Activated naive CD4-positive, alpha-beta T cell (primary cell): Measurements from ENCODE around the gene ELAC2.

Experiments used
- DNase-seq, 4 experiments: peaks; one replicate each; lab custom pipeline; 2025; lab: John Stamatoyannopoulos, UW

ELAC2 gene, protein sequence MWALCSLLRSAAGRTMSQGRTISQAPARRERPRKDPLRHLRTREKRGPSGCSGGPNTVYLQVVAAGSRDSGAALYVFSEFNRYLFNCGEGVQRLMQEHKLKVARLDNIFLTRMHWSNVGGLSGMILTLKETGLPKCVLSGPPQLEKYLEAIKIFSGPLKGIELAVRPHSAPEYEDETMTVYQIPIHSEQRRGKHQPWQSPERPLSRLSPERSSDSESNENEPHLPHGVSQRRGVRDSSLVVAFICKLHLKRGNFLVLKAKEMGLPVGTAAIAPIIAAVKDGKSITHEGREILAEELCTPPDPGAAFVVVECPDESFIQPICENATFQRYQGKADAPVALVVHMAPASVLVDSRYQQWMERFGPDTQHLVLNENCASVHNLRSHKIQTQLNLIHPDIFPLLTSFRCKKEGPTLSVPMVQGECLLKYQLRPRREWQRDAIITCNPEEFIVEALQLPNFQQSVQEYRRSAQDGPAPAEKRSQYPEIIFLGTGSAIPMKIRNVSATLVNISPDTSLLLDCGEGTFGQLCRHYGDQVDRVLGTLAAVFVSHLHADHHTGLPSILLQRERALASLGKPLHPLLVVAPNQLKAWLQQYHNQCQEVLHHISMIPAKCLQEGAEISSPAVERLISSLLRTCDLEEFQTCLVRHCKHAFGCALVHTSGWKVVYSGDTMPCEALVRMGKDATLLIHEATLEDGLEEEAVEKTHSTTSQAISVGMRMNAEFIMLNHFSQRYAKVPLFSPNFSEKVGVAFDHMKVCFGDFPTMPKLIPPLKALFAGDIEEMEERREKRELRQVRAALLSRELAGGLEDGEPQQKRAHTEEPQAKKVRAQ

GRCh38 chr17:13017655-13018459 lies at the start of gene ELAC2:
TSS of gene ELAC2 (minus strand) at chr17:13018027. CDS start at chr17:13017947, 80 bp downstream.
- DNase-seq = peak; percentile 85 to 92 (median 90)

DNA sequence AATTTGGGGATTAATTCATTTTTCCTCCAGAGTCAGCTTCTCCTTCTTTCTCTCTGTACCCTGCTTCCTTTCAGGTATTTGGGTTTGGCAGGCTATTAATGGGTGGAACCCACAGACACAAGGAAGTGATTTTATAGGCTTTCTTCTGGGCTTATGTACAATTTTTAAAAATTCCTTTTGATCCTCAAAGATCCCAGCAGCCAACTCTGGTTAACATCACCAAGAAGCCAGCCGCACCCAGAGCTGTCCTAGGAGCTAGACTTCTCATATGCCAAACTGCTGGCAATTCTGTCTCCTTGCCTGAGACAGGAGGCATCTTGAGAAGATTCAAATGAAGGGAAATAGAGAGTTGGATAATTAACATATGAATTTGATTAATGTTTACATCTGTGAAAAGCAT lies 47.2 kb upstream of the ELAC2 start:
- DNase-seq = no peak

DNA sequence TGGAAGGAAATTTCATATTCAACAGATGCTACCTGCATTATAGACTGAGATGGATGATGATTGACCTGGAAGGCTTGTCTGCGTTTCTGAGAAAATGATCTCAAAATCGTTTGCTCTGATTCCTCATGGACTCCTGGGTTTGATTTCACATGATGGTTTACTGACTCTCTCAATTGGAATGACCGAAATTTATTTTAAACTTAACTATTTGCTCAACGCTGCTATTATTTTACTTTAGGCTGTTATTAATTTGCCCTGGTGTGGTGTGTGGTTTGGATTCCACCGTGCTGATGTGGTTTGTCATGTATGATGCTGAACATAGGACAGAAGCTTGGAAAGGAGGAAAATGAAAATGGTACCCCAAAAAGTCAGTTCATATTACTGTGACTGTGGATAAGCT lies 37.3 kb upstream of the ELAC2 start:
- no peak for DNase-seq

- DNase-seq = no peak
Measured at GRCh38 chr17:13054666-13055065, 36.8 kb upstream of the ELAC2 start.

DNA sequence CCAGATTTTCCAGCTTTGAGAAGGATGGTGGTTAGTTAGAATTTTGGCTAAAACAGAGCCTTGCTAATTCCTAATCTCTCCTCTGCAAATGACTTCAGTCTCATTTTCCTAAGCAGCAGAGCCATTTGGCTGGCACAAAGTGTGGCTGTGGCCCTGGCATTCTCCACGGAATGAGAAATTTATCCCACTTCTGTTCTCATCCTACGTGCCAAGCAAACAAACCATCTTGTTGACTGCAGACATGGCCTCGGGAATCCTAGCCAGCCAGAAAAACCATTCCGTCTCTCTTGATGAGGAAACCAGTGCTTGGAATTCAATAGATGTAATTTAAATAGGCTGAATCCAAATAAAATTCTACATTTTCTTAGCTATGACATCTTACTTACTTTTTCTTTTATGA lies 34.1 kb upstream of the ELAC2 start:
- no peak for DNase-seq

DNA sequence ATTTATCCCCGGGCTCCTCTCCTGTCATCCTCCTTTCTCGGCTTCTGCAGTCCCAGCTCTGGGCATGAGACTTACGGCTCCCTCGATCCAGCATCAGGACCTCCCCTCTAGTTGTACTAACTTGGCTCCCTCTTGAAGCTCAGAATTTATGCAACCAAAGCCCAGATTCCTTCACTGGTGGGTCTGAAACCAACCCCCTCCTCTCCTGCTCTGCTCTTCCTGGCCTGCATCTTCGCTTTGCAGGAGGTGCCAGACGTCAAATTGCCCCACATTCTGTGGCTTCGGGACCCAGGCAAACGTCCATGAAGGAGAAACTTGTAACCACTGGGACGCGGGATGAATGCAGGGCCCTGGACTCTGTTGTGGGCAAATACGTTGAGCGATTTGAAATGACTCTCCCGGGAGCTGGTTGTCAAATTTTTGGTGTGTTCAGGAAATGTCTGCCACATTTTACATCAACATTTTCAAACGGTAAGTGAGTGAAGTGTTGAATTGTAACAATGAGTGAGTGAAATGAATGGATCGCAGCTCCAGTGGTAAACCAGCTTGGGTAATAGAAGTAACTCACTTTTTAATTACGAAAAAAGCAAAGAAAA lies 29.3 kb upstream of the ELAC2 start:
- no peak for DNase-seq

- no peak for DNase-seq
Measured at GRCh38 chr17:13046361-13046760, 28.5 kb upstream of the ELAC2 start.

- DNase-seq = no peak
Measured at GRCh38 chr17:13044572-13045065, 26.8 kb upstream of the ELAC2 start.

DNA sequence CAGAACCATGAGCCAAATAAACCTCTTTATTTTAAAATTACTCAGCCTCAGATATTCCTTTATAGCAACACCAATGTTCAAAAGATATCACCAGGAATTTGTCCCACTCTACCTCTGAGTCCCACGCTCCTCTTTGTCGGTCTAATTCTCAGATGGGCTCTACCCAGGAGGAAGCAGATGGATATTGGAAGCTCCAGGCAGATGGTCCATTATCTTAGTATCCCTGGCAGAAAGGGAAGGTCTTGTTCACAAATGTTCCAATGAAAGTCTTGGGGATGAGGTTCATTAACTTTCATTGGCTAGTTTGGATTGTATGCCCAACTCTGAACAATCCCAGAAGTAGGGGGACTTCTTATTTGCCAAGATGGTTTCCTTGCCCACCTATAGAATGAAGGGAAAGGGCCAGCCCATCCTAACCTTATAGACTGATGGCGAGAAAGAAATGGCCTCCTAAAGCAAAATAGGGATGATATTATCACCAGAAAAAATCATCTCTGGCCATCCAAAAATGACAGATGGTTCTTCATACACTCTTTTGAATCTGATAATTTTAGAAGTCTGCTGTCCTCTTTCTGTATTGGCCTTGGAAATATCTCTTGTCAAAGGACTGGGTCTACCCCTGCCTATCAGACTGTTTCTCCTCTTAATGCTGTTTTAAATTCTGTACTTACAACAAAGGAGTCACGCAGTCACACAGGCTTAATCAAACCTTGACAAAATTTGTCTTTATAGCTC lies 21.3 kb upstream of the ELAC2 start:
- no peak for DNase-seq

GRCh38 chr17:13036751-13037150 lies 18.9 kb upstream of the ELAC2 start:
- DNase-seq = no peak

DNA sequence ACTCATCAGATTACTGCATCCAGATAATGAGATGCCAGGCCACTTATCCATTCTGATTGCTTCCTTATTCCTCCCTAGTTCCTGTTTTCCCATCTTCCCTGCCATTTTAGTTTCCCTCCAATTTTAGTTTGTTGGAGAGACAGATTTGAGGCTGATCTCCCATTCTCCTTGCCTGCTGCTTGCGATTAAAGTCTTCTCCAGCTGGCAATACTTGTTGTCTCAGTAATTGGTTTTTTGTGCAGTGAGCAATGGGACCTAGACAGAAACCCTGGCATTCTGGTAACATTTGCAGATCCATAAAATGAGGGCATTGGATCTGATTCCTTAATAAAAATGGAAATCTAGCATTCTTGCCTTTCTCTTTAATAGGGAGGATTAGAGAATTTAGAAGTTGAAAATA lies 17.6 kb upstream of the ELAC2 start:
- no peak for DNase-seq

GRCh38 chr17:13031718-13032350 lies 14.0 kb upstream of the ELAC2 start:
- DNase-seq = peak in 2 of 4 experiments; percentile 6 to 13

GRCh38 chr17:13030459-13031300 lies 12.9 kb upstream of the ELAC2 start:
- peak in 2 of 4 experiments; percentile 2 to 13 for DNase-seq

DNA sequence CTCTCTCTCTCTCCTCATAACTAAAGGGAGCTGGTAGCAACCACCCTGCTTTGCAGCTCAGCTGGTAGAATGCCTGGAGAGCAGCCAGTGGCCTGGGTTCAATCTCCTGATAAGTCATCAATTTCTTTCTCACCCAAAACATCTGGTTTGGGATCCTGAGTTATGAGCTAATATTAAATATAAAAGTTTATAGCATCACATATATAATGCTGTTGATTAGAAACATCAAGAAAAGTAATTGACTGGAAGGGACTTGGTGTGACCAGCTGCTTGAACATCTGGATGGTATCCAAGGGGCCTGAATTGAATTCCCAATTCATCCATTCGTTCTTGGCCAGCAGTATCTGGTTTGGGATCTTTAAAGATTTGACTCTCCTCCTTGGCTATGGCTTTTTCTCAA lies 12.2 kb upstream of the ELAC2 start:
- no peak for DNase-seq

DNA sequence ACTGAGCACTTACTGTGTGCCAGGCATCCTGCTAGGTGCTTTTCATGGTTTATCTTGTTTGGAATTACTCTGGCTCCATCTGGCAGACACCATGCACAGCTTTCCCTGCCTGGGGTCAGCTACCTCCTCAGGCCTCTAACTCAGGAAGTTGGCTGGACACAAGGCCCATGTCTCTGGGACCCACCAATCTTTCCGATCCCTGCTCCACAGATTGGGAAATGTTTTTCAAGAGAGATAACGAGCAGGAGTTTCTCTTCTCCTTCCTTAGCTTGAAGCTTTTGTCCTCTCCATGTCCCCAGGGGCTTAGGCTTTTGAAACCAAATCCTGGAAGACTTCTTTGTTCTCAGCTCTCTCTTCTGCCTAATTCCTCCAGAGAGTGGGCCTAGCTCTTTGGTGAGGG lies 11.5 kb upstream of the ELAC2 start:
- DNase-seq = no peak

GRCh38 chr17:13027246-13027645 lies 9.4 kb upstream of the ELAC2 start:
- no peak for DNase-seq

DNA sequence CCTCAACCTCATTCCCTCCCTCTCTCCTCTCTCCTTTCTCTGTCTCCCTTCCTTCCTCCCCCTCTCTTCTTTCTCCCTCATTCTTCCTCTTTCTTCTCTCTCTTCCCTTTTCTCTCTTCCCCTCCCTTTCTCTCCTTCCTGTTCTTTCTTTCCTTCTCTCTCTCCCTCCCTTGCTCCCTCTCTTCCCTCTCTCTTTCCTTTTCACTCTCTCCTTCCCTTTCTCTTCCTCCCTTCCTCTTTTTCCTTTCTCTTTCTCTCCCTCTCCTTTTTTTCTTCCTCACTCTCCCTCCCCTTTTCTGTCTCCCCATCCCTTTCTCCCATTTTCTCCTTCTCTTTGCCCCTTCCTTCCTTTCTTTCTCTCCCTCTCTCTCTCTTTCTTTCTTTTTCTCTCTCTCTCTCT lies 7.9 kb upstream of the ELAC2 start:
- DNase-seq = no peak

DNA sequence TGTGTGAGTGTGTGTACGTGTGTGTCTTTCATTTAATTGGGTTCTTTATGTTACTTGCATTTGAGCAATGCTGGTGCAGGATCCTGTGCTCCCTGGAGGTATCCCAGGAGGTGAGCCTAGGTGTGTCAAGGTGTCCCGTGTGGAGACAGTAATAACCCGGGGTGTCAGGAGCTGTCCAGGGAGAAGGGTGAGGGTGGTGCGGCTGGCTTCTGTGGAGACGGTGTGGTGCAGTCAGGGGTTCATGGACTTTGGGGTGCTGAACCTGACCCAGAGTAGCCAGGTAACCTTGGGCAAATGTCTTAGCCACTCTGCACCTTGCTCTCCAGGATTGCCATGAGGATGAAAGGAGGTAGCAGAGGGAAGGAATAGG lies 7.4 kb upstream of the ELAC2 start:
- DNase-seq = no peak

GRCh38 chr17:13024526-13025257 lies 6.9 kb upstream of the ELAC2 start:
- DNase-seq = peak; percentile 11 to 60 (median 40)
